ENCODE results near the gene PAPPA.

The PAPPA gene

GRCh38 chr9:116208417-116209232 lies 55.0 kb downstream of the PAPPA start:
- Mint-ChIP-seq H3K4me1 (ENCODE audit: low read depth) (no peaks in the 10 kb centered on the region), H3K27me3 (no peaks in the 10 kb centered on the region), H3K9me3 (no peaks in the 10 kb centered on the region), H3K4me3 (no peak overlapping the region), H3K27ac (no peak overlapping the region), H3K36me3 (ENCODE audit: low read depth) (no peaks in the 10 kb centered on the region)
- intact Hi-C loops (cut with micrococcal nuclease), result no loop called here

GRCh38 chr9:116209414-116210116 lies 56.0 kb downstream of the PAPPA start:
- Mint-ChIP-seq H3K9me3 (no peaks in the 10 kb centered on the region), H3K4me3 (no peak overlapping the region), H3K27me3 (no peaks in the 10 kb centered on the region), H3K4me1 (ENCODE audit: low read depth) (no peaks in the 10 kb centered on the region), H3K27ac (no peak overlapping the region), H3K36me3 (ENCODE audit: low read depth) (no peaks in the 10 kb centered on the region)
- intact Hi-C loops (cut with micrococcal nuclease), result no loop called here

- intact Hi-C loops (cut with micrococcal nuclease), result no loop called here
- Mint-ChIP-seq H3K27ac (no peak overlapping the region), H3K4me3 (no peak overlapping the region), H3K9me3 (no peaks in the 10 kb centered on the region), H3K27me3 (no peaks in the 10 kb centered on the region), H3K36me3 (ENCODE audit: low read depth) (no peaks in the 10 kb centered on the region), H3K4me1 (ENCODE audit: low read depth) (no peaks in the 10 kb centered on the region)
These were observed 59.5 kb downstream of the PAPPA start for GRCh38 chr9:116212986-116213692.

GRCh38 chr9:116213693-116214047 lies 60.1 kb downstream of the PAPPA start:
- Mint-ChIP-seq H3K27me3 (no peaks in the 10 kb centered on the region), H3K4me1 (ENCODE audit: low read depth) (no peaks in the 10 kb centered on the region), H3K9me3 (no peaks in the 10 kb centered on the region), H3K27ac (no peak overlapping the region), H3K4me3 (no peak overlapping the region), H3K36me3 (ENCODE audit: low read depth) (no peaks in the 10 kb centered on the region)
- intact Hi-C loops (cut with micrococcal nuclease), result no loop called here

GRCh38 chr9:116218399-116218798 lies 64.8 kb downstream of the PAPPA start:
- H3K27ac Mint-ChIP-seq, result no peak overlapping the region
- intact Hi-C loops (cut with micrococcal nuclease), result no loop called here
- no peaks in the 10 kb centered on the region for H3K4me1 Mint-ChIP-seq (ENCODE audit: low read depth)
- no peaks in the 10 kb centered on the region for H3K36me3 Mint-ChIP-seq (ENCODE audit: low read depth)
- no peak overlapping the region for H3K4me3 Mint-ChIP-seq
- no peaks in the 10 kb centered on the region for H3K27me3 Mint-ChIP-seq
- H3K9me3 Mint-ChIP-seq, result no peaks in the 10 kb centered on the region

DNA sequence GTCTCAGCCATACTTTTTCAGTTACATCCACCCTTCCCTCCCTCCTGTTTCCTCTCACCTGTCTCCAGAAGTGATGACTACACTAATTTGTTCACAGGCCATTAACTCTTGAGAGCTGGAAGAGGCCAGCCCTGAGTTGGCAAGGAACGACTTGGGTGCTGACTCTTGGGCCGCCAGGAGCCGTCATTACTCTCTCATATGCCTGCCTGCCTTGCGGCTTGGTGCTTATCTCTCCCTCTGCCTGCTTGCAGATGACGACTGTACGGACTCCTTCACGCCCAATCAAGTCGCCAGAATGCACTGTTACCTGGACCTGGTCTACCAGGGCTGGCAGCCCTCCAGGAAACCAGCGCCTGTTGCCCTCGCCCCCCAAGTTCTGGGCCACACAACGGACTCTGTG lies 66.1 kb downstream of the PAPPA start:
- no peak overlapping the region for H3K27ac Mint-ChIP-seq
- no peaks in the 10 kb centered on the region for H3K9me3 Mint-ChIP-seq

DNA sequence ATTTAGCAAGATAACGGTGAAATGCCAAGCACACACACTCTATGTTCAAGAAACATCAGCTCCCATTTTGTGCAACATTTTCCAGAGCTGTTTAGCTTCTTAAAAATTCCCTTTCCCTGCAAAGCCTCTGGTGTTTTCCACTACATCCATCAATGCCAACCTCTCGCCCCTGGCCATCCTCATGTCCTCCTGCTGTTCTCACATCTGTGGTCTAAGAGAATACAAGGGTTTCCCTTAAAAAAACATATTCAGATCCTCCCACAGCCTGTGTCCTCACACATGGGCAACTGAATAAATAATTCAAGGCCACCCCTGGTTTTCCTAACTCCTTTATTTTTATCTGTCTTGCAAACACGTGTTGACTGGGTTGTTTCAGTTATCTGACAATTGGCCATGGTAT lies 70.3 kb downstream of the PAPPA start:
- H3K27me3 Mint-ChIP-seq, result no peaks in the 10 kb centered on the region
- intact Hi-C loops (cut with micrococcal nuclease), result no loop called here
- H3K4me3 Mint-ChIP-seq, result no peak overlapping the region
- no peaks in the 10 kb centered on the region for H3K36me3 Mint-ChIP-seq (ENCODE audit: low read depth)
- no peak overlapping the region for H3K27ac Mint-ChIP-seq
- no peaks in the 10 kb centered on the region for H3K9me3 Mint-ChIP-seq
- H3K4me1 Mint-ChIP-seq (ENCODE audit: low read depth), result no peaks in the 10 kb centered on the region

More for the DNA sequence above, 66.1 kb downstream of the PAPPA start:
- H3K36me3 Mint-ChIP-seq (ENCODE audit: low read depth), result no peaks in the 10 kb centered on the region
- H3K4me1 Mint-ChIP-seq (ENCODE audit: low read depth), result no peaks in the 10 kb centered on the region
- no peak overlapping the region for H3K4me3 Mint-ChIP-seq
- intact Hi-C loops (cut with micrococcal nuclease), result no loop called here
- H3K27me3 Mint-ChIP-seq, result no peaks in the 10 kb centered on the region

DNA sequence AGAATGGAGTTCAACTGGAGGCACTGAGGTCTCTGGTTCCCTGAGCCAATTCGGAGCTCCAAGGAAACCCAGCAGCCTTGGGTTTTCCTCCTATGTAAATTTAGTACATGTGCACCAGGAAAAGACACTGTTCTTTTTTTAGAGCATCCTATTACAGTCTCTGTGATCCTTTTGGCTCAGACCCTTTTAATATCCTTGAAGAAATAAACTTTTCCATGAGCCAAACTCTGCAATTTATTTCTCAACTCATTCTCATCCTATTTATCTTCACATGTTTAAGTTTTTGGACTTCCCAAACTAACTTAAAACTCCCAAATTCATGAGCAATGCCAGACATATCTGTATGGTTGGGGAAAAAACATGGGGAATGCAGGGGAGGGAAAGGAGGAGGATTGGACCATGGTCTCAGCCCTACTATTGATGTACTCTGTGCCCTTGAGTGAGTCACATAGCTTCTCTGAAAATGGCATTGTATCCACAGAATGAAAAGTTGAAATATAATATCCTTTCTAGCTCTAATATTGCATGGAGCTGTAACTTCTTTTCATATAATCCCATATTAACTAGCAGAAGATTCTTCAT lies 76.6 kb downstream of the PAPPA start:
- H3K36me3 Mint-ChIP-seq (ENCODE audit: low read depth), result no peaks in the 10 kb centered on the region
- intact Hi-C loops (cut with micrococcal nuclease), result no loop called here
- H3K4me1 Mint-ChIP-seq (ENCODE audit: low read depth), result no peaks in the 10 kb centered on the region
- H3K27me3 Mint-ChIP-seq, result no peaks in the 10 kb centered on the region
- no peak overlapping the region for H3K4me3 Mint-ChIP-seq
- H3K9me3 Mint-ChIP-seq, result no peaks in the 10 kb centered on the region
- no peak overlapping the region for H3K27ac Mint-ChIP-seq

DNA sequence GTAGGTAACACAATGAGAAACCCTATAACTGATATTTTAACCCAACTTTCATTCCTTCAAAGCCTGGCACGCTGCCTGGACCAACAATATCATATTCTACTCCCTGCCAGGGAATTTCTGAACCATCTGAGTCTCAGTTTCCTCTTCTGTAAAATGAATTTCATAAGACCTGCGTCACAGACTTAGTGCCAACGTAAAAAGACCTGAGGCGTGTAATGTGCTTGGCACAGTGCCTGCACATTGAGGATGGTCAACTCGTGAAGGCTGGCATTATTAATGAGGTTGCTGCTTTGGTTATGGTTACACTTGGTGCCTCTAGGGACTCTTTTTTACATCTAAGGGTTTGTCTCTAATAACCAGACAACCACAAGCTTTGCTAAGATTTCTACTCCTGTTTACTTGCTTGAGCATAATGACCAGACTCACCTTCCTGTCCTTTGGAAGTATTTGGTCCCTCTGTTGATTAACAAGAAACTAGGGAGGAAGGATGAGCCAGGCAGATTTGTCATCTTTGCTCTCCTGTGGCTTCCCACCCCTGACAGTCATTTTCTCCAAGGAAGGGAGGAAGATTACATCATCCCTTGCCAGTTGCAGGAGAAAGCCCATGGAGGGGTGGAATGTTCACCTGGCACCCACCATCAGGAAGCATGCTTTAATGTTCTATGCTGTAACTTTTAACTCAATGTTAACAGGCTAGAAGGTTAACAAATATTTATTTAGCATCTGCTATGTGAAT lies 79.0 kb downstream of the PAPPA start:
- Mint-ChIP-seq H3K27me3 (no peaks in the 10 kb centered on the region), H3K9me3 (no peaks in the 10 kb centered on the region), H3K36me3 (ENCODE audit: low read depth) (no peaks in the 10 kb centered on the region), H3K4me3 (no peak overlapping the region), H3K27ac (no peak overlapping the region), H3K4me1 (ENCODE audit: low read depth) (no peaks in the 10 kb centered on the region)
- intact Hi-C loops (cut with micrococcal nuclease), result no loop called here

GRCh38 chr9:116233160-116233530 lies 79.6 kb downstream of the PAPPA start:
- Mint-ChIP-seq H3K36me3 (ENCODE audit: low read depth) (no peaks in the 10 kb centered on the region), H3K27ac (no peak overlapping the region), H3K4me1 (ENCODE audit: low read depth) (no peaks in the 10 kb centered on the region), H3K27me3 (no peaks in the 10 kb centered on the region), H3K9me3 (no peaks in the 10 kb centered on the region), H3K4me3 (no peak overlapping the region)
- intact Hi-C loops (cut with micrococcal nuclease), result no loop called here

- intact Hi-C loops (cut with micrococcal nuclease), result no loop called here
- no peaks in the 10 kb centered on the region for H3K9me3 Mint-ChIP-seq
- no peak overlapping the region for H3K4me3 Mint-ChIP-seq
- H3K36me3 Mint-ChIP-seq (ENCODE audit: low read depth), result no peaks in the 10 kb centered on the region
- H3K27me3 Mint-ChIP-seq, result no peaks in the 10 kb centered on the region
- H3K4me1 Mint-ChIP-seq (ENCODE audit: low read depth), result no peaks in the 10 kb centered on the region
- H3K27ac Mint-ChIP-seq, result no peak overlapping the region
These were observed 80.5 kb downstream of the PAPPA start for GRCh38 chr9:116234081-116234480.

GRCh38 chr9:116236979-116237378 lies 83.4 kb downstream of the PAPPA start:
- intact Hi-C loops (cut with micrococcal nuclease), result no loop called here
- no peaks in the 10 kb centered on the region for H3K36me3 Mint-ChIP-seq (ENCODE audit: low read depth)
- no peaks in the 10 kb centered on the region for H3K9me3 Mint-ChIP-seq
- H3K27me3 Mint-ChIP-seq, result no peaks in the 10 kb centered on the region
- H3K27ac Mint-ChIP-seq, result no peak overlapping the region
- no peak overlapping the region for H3K4me3 Mint-ChIP-seq
- H3K4me1 Mint-ChIP-seq (ENCODE audit: low read depth), result no peaks in the 10 kb centered on the region

DNA sequence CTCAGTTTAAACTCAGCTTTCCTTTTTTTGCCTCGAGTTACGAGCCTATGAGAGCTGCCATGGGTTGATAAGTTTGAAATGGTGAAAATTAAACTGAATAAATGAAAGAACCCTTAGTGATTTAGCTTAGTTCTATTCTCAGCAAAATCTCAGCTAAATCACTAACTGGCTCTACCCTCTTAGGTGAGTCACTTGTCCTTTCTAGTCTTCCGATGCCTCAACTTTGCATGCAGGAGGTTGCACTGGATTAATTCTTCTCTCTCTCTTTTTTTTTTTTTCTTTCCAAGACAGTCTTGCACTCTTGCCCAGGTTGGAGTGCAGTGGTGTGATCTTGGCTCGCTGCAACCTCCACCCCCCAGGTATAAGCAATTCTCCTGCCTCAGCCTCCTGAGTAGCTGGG lies 83.9 kb downstream of the PAPPA start:
- intact Hi-C loops (cut with micrococcal nuclease), result no loop called here
- H3K36me3 Mint-ChIP-seq (ENCODE audit: low read depth), result no peaks in the 10 kb centered on the region

More for the DNA sequence above, 83.9 kb downstream of the PAPPA start:
- H3K27me3 Mint-ChIP-seq, result no peaks in the 10 kb centered on the region
- no peaks in the 10 kb centered on the region for H3K9me3 Mint-ChIP-seq
- H3K4me1 Mint-ChIP-seq (ENCODE audit: low read depth), result no peaks in the 10 kb centered on the region
- H3K4me3 Mint-ChIP-seq, result no peak overlapping the region
- H3K27ac Mint-ChIP-seq, result no peak overlapping the region
